Spinal cord (tissue), 10 donors: ENCODE measurements around the gene EVL. TPM values are rescaled to one million over a fixed set of nuclear protein-coding genes. Genes with fewer than 3 reads are reported as not detected.

Experiments
- DNase-seq, 6 donors: peaks; one replicate each; pipeline versions ENCODE4 v3.0.0 to v3.0.0-alpha.2; 2013 to 2015; ENCODE audit warnings: low spot score in 6 of 6, low read depth in 4 of 6
- H3K27ac ChIP-seq: one replicate; pipeline ENCODE4 v1.5.1; 2013; ENCODE audit warnings: low read depth, low read length, control low read depth
- H3K27me3 ChIP-seq: one replicate; pipeline ENCODE4 v1.6.1; 2013; ENCODE audit warnings: low read length; ENCODE audit not compliant: control insufficient read depth, insufficient read depth
- H3K36me3 ChIP-seq: one replicate; pipeline ENCODE4 v1.6.1; 2013; ENCODE audit warnings: low read length; ENCODE audit not compliant: control insufficient read depth, insufficient read depth
- H3K4me1 ChIP-seq: one replicate; pipeline ENCODE4 v1.6.1; 2013; ENCODE audit warnings: low read length; ENCODE audit not compliant: control insufficient read depth, insufficient read depth
- H3K4me3 ChIP-seq: one replicate; pipeline ENCODE4 v1.5.1; 2013; ENCODE audit warnings: low read depth, low read length, control low read depth
- H3K9me3 ChIP-seq: one replicate; pipeline ENCODE4 v1.6.1; 2013; ENCODE audit warnings: low read length; ENCODE audit not compliant: control insufficient read depth, insufficient read depth
- WGBS: methylation state at CpG from one replicate; pipeline ENCODE4 v1.1.5; 2013; ENCODE audit warnings: missing lambda C conversion rate; ENCODE audit not compliant: insufficient coverage; 5-methylcytosine and 5-hydroxymethylcytosine counted together
- polyA plus RNA-seq, 2 donors: library from polyadenylated mRNA; unstranded; fragments of 120-200 nt; gene quantifications; one replicate each; pipeline ENCODE4 v1.2.1, GENCODE V29; 2013; ENCODE audit not compliant: insufficient read length in 2 of 2
- total RNA-seq, 2 donors: library from RNA; depleted of rRNA in 1 of 2; stranded (reverse); fragments of 120-200 nt in 1 of 2; fragments of >200 nt in 1 of 2; gene quantifications; one replicate each; pipeline versions ENCODE4 v1.2.3 to v1.2.4, GENCODE V29; 2013 to 2014
- donor health status: healthy.

EVL gene
- total and polyA plus RNA-seq, 4 donors, result 70.9 to 585 (median 342) TPM

- Histone ChIP-seq H3K4me3 (no peak overlapping the region), H3K4me1 (peaks cover 32% of the 10 kb centered on the region), H3K27ac (no peak overlapping the region), H3K36me3 (no peaks in the 10 kb centered on the region), H3K9me3 (no peaks in the 10 kb centered on the region), H3K27me3 (no peaks in the 10 kb centered on the region)
- DNase-seq, result peak in 3 of 6 donors; percentile 11 to 64 (median 50)
- WGBS, result 57% methylated on average over 7 of the region's 9 CpGs
Observed at GRCh38 chr14:100078997-100079725, 13.9 kb downstream of the EVL start.

GRCh38 chr14:100079726-100080005 lies 14.4 kb downstream of the EVL start:
- WGBS, result 80% methylated on average over 1 of the region's 5 CpGs
- Histone ChIP-seq H3K4me3 (no peak overlapping the region), H3K27ac (no peak overlapping the region)

GRCh38 chr14:100080206-100080605 lies 15.0 kb downstream of the EVL start:
- Histone ChIP-seq H3K9me3 (no peaks in the 10 kb centered on the region), H3K4me1 (peaks cover 24% of the 10 kb centered on the region), H3K27ac (no peak overlapping the region), H3K4me3 (no peak overlapping the region), H3K27me3 (no peaks in the 10 kb centered on the region), H3K36me3 (no peaks in the 10 kb centered on the region)
- WGBS, result 93% methylated on average over 4 of the region's 5 CpGs
- no peak for DNase-seq

More at GRCh38 chr14:100079726-100080005, 14.4 kb downstream of the EVL start:
- Histone ChIP-seq H3K36me3 (no peaks in the 10 kb centered on the region), H3K4me1 (peaks cover 29% of the 10 kb centered on the region), H3K9me3 (no peaks in the 10 kb centered on the region), H3K27me3 (no peaks in the 10 kb centered on the region)
- no peak for DNase-seq

- WGBS, result 95% methylated on average over 6 of the region's 12 CpGs
- Histone ChIP-seq H3K27ac (no peak overlapping the region), H3K36me3 (peaks cover 3% of the 10 kb centered on the region), H3K4me1 (peaks cover 24% of the 10 kb centered on the region), H3K9me3 (no peaks in the 10 kb centered on the region), H3K4me3 (no peak overlapping the region), H3K27me3 (no peaks in the 10 kb centered on the region)
- no peak for DNase-seq
Observed at GRCh38 chr14:100081997-100082625, 16.9 kb downstream of the EVL start.

- WGBS, result 91% methylated on average over 3 of the region's 3 CpGs
- H3K27me3 ChIP-seq, result no peaks in the 10 kb centered on the region
- H3K27ac ChIP-seq, result no peak overlapping the region
- peaks cover 24% of the 10 kb centered on the region for H3K4me1 ChIP-seq
- H3K9me3 ChIP-seq, result no peaks in the 10 kb centered on the region
- DNase-seq, result no peak
- no peak overlapping the region for H3K4me3 ChIP-seq
- H3K36me3 ChIP-seq, result peaks cover 6% of the 10 kb centered on the region
Observed at GRCh38 chr14:100082723-100083122, 17.5 kb downstream of the EVL start.

- no peaks in the 10 kb centered on the region for H3K9me3 ChIP-seq
- no peak overlapping the region for H3K27ac ChIP-seq
- DNase-seq, result peak in 1 of 6 donors; percentile 26
- H3K4me3 ChIP-seq, result no peak overlapping the region
- H3K27me3 ChIP-seq, result no peaks in the 10 kb centered on the region
- H3K36me3 ChIP-seq, result peaks cover 6% of the 10 kb centered on the region
- H3K4me1 ChIP-seq, result peaks cover 18% of the 10 kb centered on the region
- no CpG with 5 or more reads among the region's 2 CpGs for WGBS
Observed at GRCh38 chr14:100083706-100084105, 18.5 kb downstream of the EVL start.

- 97% methylated on average over 8 of the region's 10 CpGs for WGBS
- Histone ChIP-seq H3K4me3 (no peak overlapping the region), H3K27ac (no peak overlapping the region), H3K27me3 (no peaks in the 10 kb centered on the region), H3K4me1 (peaks cover 9% of the 10 kb centered on the region), H3K9me3 (no peaks in the 10 kb centered on the region), H3K36me3 (peaks cover 6% of the 10 kb centered on the region)
- DNase-seq, result no peak
Observed at GRCh38 chr14:100084591-100084990, 19.4 kb downstream of the EVL start.

GRCh38 chr14:100085462-100085861 lies 20.2 kb downstream of the EVL start:
- no peak overlapping the region for H3K27ac ChIP-seq
- no peaks in the 10 kb centered on the region for H3K27me3 ChIP-seq
- H3K36me3 ChIP-seq, result peaks cover 6% of the 10 kb centered on the region
- H3K9me3 ChIP-seq, result no peaks in the 10 kb centered on the region
- H3K4me1 ChIP-seq, result peaks cover 3% of the 10 kb centered on the region
- whole genome bisulfite sequencing, result 96% methylated on average over 3 of the region's 6 CpGs
- DNase-seq, result no peak
- no peak overlapping the region for H3K4me3 ChIP-seq

GRCh38 chr14:100086361-100086760 lies 21.1 kb downstream of the EVL start:
- no peaks in the 10 kb centered on the region for H3K27me3 ChIP-seq
- no peak overlapping the region for H3K4me3 ChIP-seq
- peaks cover 3% of the 10 kb centered on the region for H3K4me1 ChIP-seq
- WGBS, result no CpG with 5 or more reads among the region's 5 CpGs
- H3K27ac ChIP-seq, result no peak overlapping the region
- H3K36me3 ChIP-seq, result peaks cover 6% of the 10 kb centered on the region
- no peaks in the 10 kb centered on the region for H3K9me3 ChIP-seq
- DNase-seq, result no peak

GRCh38 chr14:100088226-100088625 lies 23.0 kb downstream of the EVL start:
- H3K4me1 ChIP-seq, result no peaks in the 10 kb centered on the region
- H3K9me3 ChIP-seq, result no peaks in the 10 kb centered on the region
- no peak overlapping the region for H3K4me3 ChIP-seq
- no peak overlapping the region for H3K27ac ChIP-seq
- H3K36me3 ChIP-seq, result peaks cover 10% of the 10 kb centered on the region
- no CpG with 5 or more reads among the region's 3 CpGs for WGBS
- H3K27me3 ChIP-seq, result no peaks in the 10 kb centered on the region
- DNase-seq, result no peak
